NB4 (cell line): ENCODE data around the gene DNAH14.
"Not testable (repeated sequence)": the region's sequence is repeated elsewhere in the genome, so short reads cannot be mapped to it uniquely, and the experiment has no call there.

ENCODE experiments used
- DNase-seq: peaks from one replicate; pipeline ENCODE4 v3.0.0; 2010; ENCODE audit warnings: low read depth
- H3K4me3 ChIP-seq: one replicate; pipeline ENCODE4 v1.5.1; 2011; ENCODE audit warnings: mild to moderate bottlenecking, low read depth, low read length, moderate library complexity
- MYC ChIP-seq: IDR thresholded peaks from 2 replicates; pipeline ENCODE4 v1.6.1; 2011; ENCODE audit warnings: low read depth, low read length
- POLR2A ChIP-seq: IDR thresholded peaks from 2 replicates; pipeline ENCODE4 v1.6.1; 2011; ENCODE audit warnings: mild to moderate bottlenecking; ENCODE audit not compliant: insufficient read length; ENCODE audit errors: extremely low read depth
- TF ChIP-seq, protein P1 (sequence below): IDR thresholded peaks from 2 replicates; pipeline ENCODE4 v1.6.1; 2011; ENCODE audit warnings: low read depth, low read length
- TF ChIP-seq, protein P2 (sequence below): IDR thresholded peaks from one replicate; pipeline ENCODE4 v1.5.1; 2012; ENCODE audit warnings: low read depth, low read length

DNAH14 gene

DNA sequence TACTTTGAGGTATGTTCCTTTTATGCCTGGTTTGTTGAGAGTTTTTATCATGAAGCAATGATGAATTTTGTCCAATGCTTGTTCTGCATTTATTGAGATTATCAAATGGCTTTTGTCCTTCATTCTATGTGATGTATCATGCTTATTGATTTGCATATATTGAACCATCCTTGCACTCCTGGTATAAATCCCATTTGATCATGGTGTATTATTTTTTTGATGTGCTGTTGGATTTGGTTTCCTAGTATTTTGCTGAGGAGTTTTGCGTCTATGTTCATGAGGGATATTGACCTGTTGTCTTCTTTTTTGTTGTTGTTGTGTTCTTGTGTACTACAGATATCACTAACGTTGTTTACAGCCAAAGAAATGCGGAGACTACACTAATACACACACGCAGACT is 4.1 kb downstream of the DNAH14 start:
- no peak overlapping the region for H3K4me3 ChIP-seq
- no peak for DNase-seq
- TF ChIP-seq, protein P1, sequence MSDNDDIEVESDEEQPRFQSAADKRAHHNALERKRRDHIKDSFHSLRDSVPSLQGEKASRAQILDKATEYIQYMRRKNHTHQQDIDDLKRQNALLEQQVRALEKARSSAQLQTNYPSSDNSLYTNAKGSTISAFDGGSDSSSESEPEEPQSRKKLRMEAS, result no peak
- TF ChIP-seq POLR2A (no peak), MYC (no peak)
- TF ChIP-seq, protein P2, sequence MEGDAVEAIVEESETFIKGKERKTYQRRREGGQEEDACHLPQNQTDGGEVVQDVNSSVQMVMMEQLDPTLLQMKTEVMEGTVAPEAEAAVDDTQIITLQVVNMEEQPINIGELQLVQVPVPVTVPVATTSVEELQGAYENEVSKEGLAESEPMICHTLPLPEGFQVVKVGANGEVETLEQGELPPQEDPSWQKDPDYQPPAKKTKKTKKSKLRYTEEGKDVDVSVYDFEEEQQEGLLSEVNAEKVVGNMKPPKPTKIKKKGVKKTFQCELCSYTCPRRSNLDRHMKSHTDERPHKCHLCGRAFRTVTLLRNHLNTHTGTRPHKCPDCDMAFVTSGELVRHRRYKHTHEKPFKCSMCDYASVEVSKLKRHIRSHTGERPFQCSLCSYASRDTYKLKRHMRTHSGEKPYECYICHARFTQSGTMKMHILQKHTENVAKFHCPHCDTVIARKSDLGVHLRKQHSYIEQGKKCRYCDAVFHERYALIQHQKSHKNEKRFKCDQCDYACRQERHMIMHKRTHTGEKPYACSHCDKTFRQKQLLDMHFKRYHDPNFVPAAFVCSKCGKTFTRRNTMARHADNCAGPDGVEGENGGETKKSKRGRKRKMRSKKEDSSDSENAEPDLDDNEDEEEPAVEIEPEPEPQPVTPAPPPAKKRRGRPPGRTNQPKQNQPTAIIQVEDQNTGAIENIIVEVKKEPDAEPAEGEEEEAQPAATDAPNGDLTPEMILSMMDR, result no peak

DNA sequence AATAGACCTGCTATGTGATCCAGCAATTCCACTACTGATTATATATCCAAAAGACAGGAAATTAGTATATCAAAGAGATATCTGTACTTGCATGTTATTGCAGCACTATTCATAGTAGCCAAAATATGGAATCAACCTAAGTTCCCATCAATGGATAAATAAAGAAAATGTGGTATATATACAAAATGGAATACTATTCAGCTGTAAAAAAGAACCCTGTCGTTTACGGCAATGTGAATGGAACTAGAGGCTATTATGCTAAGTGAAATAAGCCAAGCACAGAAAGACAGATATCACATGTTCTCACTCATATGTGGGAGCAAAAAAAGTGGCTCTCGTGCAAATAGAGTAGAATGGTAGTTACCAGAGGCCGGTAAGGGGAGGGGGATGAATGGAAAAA is 9.2 kb downstream of the DNAH14 start:
- TF ChIP-seq POLR2A, result no peak
- TF ChIP-seq, protein P2, result no peak
- TF ChIP-seq, protein P1, result no peak
- TF ChIP-seq MYC, result no peak
- no peak for DNase-seq
- H3K4me3 ChIP-seq, result no peak overlapping the region

DNA sequence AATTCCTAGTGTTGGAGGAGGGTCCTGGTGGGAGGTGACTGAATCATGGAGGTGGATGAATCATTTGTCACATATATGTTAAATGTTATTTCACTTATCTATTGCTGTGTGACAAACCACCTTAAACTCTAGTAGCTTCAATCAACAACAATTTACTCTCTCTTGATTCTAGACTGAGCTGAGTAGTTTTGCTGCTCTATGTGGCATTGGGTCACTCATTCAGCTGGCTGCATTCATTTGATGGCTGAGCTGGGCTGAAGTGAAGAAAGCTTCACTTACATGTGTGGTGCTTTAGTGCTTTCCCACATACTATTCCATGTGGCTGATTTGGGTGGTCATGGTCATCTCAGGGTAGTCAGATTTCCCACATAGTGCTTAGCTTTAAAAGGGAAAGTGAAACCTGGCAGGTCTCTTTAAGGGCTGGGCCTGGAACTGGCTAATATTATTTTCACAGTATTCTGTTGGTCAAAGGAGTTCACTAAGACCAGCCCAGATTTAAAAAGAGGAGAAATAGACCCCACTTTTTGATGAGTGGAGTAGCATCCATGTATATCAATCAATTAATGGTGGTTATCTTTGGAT is 10.5 kb downstream of the DNAH14 start:
- no peak for DNase-seq
- TF ChIP-seq, protein P1, result no peak
- TF ChIP-seq MYC (no peak), POLR2A (no peak)
- TF ChIP-seq, protein P2, result no peak
- no peak overlapping the region for H3K4me3 ChIP-seq

DNA sequence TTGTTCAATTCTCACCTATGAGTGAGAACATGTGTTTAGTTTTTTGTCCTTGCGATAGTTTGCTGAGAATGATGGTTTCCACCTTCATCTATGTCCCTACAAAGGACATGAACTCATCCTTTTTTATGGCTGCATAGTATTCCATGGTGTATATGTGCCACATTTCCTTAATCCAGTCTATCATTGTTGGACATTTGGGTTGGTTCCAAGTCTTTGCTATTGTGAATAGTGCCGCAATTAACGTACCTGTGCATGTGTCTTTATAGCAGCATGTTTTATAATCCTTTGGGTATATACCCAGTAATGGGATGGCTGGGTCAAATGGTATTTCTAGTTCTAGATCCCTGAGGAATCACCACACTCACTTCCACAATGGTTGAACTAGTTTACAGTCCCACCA is 11.3 kb downstream of the DNAH14 start:
- DNase-seq, H3K4me3 ChIP-seq: not testable (repeated sequence)

DNA sequence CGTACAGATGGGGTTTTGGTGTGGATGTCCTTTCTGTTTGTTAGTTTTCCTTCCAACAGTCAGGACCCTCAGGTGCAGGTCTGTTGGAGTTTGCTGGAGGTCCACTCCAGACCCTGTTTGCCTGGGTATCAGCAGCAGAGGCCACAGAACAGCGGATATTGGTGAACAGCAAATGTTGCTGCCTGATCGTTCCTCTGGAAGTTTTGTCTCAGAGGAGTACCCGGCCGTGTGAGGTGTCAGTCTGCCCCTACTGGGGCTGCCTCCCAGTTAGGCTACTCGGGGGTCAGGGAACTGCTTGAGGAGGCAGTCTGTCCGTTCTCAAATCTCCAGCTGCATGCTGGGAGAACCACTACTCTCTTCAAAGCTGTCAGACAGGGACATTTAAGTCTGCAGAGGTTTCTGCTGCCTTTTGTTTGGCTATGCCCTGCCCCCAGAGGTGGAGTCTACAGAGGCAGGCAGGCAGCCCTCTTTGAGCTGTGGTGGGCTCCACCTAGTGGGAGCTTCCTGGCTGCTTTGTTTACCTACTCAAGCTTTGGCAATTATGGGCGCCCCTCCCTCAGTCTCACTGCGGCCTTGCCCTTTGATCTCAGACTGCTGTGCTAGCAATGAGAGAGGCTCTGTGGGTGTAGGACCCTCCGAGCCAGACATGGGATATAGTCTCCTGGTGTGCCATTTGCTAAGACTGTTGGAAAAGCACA is 16.3 kb downstream of the DNAH14 start:
- H3K4me3 ChIP-seq, DNase-seq: not testable (repeated sequence)

DNA sequence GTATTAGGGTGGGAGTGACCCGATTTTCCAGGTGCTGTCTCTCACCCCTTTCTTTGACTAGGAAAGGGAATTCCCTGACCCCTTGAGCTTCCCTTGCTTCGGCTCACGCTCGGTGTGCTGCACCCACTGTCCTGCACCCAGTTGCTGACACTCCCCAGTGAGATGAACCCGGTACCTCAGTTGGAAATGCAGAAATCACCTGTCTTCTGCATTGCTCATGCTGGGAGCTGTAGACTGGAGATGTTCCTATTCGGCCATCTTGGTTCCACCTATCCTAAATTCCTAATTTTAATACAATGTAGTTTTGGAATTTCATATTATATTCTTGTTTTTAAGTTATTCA is 16.8 kb downstream of the DNAH14 start:
- not testable (repeated sequence) for H3K4me3 ChIP-seq, DNase-seq

DNA sequence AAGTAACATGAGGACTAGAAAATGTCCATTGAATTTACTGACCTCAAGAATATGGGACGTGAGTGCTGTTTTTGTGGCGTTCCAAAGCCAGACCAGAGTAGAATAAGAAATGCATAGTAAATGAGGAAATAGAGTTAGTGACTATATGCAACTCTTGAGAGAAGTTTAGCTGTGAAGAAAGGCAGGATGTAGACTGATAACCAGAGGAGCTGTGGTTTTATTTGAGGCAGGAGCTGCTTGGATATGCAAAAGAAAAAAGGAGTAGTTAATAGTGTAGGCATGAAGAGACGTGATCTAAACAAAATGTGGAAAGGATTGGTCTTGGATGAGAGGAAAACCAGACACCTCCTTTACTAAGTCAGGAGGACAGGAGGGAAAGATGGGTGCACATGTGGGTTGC is 28.2 kb downstream of the DNAH14 start:
- H3K4me3 ChIP-seq, result no peak overlapping the region
- no peak for DNase-seq
- TF ChIP-seq, protein P2, result no peak
- TF ChIP-seq, protein P1, result no peak
- no peak for TF ChIP-seq MYC
- no peak for TF ChIP-seq POLR2A

DNA sequence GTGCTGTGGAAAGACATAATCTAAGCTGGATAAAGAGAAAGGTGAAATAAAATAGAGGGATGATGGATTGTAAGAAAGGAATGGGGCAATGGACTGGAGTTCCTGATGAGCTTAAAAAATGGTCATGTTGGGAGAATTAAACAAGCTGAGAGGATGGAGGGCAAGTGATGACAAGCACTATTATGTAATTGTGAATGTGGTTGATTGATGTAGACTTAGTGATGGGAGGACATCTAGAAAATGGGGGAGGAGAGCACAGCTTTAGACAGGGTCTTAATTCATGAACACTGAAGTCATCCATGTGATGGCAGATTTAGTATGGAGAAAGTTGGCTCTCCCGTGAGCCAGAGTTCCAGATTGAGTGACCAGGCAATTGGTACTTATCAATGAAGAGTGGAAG is 29.0 kb downstream of the DNAH14 start:
- no peak for DNase-seq
- TF ChIP-seq, protein P1, result no peak
- TF ChIP-seq MYC (no peak), POLR2A (no peak)
- TF ChIP-seq, protein P2, result no peak
- no peak overlapping the region for H3K4me3 ChIP-seq
